T-helper 9 cell (primary cell): ENCODE data around the gene SKIDA1.

ENCODE experiments used
- DNase-seq: peaks from one replicate; pipeline ENCODE4 v3.0.0-alpha.2; 2020

Gene SKIDA1

DNA sequence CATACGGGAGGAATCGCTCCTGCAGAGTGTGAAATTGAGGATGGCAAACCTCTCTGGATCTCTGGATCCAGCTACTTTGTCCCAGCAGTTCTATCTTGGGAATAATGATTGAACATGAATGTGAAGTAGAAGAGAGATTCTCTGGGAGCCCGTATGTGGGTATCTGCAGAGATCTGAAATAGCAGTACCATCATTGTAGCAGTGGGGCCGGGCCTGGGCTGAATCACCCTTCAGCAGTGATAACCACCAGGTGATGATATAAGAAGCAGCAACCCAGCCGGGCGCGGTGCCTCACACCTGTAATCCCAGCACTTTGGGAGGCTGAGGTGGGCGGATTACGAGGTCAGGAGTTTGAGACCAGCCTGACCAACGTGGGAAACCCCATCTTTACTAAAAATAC is 51.9 kb downstream of the SKIDA1 start:
- DNase-seq = no peak

DNA sequence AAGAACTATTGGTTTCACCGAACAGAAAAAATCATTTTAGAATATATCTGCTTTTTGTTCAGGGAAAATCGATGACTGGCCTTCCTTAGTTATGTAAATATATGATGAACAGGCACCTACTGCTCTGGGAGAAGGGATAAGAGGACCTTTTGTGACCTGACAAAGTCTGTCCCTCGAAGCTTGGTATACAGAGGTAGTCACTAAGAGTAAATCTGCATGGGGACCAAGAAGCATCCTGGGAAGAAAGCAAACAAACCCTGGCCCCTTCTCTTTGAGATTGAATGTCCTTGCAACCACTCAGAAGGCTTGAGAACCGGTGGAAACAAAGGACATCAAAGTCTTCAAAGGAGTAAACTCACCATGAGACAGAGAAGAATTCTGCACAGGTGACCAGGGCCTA is 52.3 kb downstream of the SKIDA1 start:
- no peak for DNase-seq

DNA sequence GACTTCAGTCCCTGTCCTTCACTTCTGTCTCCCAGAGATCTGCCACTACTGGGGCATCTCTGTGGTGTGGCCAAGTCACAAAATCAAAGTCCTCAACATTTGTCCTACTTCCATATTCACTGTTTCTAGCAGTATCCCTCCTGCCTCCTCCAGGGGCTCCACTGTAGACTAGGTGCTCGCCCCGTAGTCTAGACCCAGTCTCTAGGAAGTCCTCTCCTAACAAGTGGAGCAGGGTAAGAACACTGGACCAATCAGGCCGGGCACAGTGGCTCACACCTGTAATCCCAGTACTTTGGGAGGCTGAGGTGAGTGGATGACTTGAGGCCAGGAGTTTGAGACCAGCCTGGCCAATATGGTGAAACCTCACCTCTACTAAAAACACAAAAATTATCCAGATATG is 57.4 kb downstream of the SKIDA1 start:
- DNase-seq = no peak

DNA sequence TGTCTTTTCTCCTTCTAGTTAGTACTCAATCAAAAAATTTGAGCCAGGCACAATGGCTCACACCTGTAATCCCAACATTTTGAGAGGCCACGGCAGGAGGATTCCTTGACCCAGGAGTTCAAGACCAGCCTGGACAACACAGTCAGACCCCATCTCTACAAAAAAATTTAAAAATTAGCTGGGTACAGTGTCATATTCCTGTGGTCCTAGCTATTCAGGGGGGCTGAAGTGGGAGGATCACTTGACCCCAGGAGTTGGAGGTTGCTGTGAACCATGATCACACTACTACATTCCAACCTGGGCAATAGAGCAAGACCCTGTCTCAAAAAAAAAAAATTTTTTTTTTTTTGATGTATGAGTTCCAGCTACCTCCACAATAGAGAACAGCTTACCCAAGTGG is 57.8 kb downstream of the SKIDA1 start:
- no peak for DNase-seq

DNA sequence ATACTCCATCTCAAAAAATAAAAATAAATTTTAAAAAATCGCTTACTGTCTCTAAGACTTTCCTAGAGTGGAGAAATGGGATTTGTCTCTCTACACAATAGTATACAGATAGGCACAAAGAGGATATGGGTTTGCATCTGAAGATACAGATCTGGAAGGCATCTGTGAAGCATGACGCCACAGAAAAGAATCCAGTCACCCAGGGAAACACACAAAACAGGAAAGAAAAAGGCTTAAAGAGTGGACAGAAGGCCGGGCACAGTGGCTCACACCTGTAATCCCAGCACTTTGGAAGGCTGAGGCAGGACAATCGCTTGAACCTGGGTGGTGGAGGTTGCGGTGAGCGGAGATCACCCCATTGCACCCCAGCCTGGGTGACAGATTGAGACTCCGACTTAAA is 61.3 kb downstream of the SKIDA1 start:
- DNase-seq = no peak
